Measurements from ENCODE around the gene HOXC5. TPM values are rescaled to one million over a fixed set of nuclear protein-coding genes. Genes with fewer than 3 reads are reported as not detected.
"Not testable (repeated sequence)": the region's sequence is repeated elsewhere in the genome, so short reads cannot be mapped to it uniquely, and the experiment has no call there.

HOXC5 gene
- total RNA-seq, 8 experiments from 2014 or later, result 4.4 to 49.2 (median 10.4) TPM

- WGBS, 10 experiments, result 20 to 100% (median 100%) methylated on average over 1 of the region's 2 CpGs; no CpG with 5 or more reads in 6 of the 10 experiments
- Histone ChIP-seq H3K4me3 (peak overlapping the region in 1 of 5 donors; percentile 49), H3K4me1 (replicated peaks in 1 of 2) (peaks cover 67 to 91% of the 10 kb centered on the region in 2 donors), H3K27ac (peak overlapping the region in 1 of 2 donors; percentile 46)
- ATAC-seq (replicated peaks in 6 of 8), result no peak
- in situ Hi-C loops (cut with MboI; ENCODE audit: low pct_unique_long_range_greater_than_20kb in 2 of 9, low sequenced_read_pairs in 9 of 9, unreplicated experiment in 9 of 9), result loop anchor here in 4 of 9 experiments (10.0 to 25.0 kb wide), 4 partner anchors 94 to 321 kb away; partner anchors contain the start of genes GPR84 (in 1 of the 4) and SMUG1 (in 1 of the 4)
Measured at GRCh38 chr12:54041097-54041690, 8.3 kb downstream of the HOXC5 start.

DNA sequence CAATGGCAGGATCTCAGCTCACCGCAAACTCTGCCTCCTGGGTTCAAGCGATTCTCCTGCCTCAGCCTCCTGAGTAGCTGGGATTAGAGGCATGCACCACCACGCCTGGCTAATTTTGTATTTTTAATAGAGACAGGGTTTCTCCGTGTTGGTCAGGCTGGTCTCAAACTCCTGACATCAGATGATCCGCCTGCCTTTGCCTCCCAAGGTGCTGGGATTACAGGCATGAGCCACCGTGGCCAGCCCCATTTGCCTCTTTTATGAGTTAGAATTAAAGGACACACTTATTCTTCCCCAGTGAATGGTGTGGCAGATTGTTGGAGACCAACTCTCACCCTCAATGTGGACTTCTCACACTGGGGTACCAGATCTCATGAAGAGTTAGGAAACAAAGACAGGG is 9.2 kb downstream of the HOXC5 start:
- 13 to 100% (median 70%) methylated on average over 1 to 4 of the region's 6 CpGs; no CpG with 5 or more reads in 2 of the 10 experiments for WGBS, 10 experiments
- H3K27ac ChIP-seq, result peak overlapping the region in 1 of 2 donors; percentile 46
- peak overlapping the region in 1 of 5 donors; percentile 49 for H3K4me3 ChIP-seq
- ATAC-seq (replicated peaks in 6 of 8), result not testable (repeated sequence)
- peaks cover 58 to 84% of the 10 kb centered on the region in 2 donors for H3K4me1 ChIP-seq (replicated peaks in 1 of 2)
- in situ Hi-C loops (cut with MboI; ENCODE audit: low pct_unique_long_range_greater_than_20kb in 2 of 9, low sequenced_read_pairs in 9 of 9, unreplicated experiment in 9 of 9), result loop anchor here in 4 of 9 experiments (10.0 to 25.0 kb wide), 4 partner anchors 93 to 320 kb away; partner anchors contain the start of genes GPR84 (in 1 of the 4) and SMUG1 (in 1 of the 4)

DNA sequence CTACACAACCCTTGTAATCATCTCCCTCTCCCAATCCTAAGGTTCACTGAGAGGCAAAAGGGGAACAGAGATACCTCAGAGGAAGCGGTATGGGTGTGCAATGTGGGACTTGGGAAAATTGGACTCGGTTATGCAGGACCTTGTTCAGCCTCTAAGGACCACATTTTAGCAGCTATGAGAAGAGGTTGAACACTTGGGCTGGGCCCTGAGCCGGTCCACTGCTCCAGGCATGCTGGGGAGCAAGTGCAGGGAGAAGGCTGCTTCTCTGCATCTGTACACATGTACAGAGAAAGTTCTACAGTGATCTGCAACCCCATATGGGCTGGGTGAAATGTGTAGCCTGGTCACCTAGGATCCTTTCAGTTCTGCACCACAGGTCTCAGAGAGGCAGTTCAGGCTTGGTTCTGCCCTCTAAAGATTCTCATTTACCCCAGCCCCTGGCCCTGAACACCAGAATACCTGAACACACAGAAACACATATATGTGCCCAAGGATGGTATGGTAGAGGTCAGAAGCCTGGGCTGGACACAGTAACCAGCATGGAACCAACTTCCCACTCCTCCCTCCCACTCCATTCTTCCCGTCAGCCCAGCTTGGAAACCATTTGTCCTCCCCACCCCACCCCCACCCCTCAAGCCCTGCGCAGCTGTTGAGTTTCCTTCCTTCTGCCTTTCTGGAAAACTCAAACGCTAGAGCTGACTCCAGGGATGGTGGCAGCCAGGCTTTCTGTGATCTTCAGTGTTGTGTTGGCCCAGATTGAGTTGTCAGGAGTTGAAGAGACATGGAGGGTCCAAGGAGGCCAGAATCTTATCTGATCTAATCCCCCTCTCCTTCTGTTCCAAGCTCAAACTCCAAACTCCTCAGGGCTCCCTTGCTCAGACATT is 10.4 kb downstream of the HOXC5 start:
- Histone ChIP-seq H3K4me3 (peak overlapping the region in 4 of 5 donors; percentile 16 to 49 (median 38)), H3K4me1 (replicated peaks in 1 of 2) (peaks cover 56 to 73% of the 10 kb centered on the region in 2 donors), H3K27ac (peak overlapping the region; percentile 50 to 97)
- WGBS, 10 experiments, result 40 to 100% (median 62%) methylated on average over 1 to 2 of the region's 6 CpGs; no CpG with 5 or more reads in 2 of the 10 experiments
- in situ Hi-C loops (cut with MboI; ENCODE audit: low pct_unique_long_range_greater_than_20kb in 2 of 9, low sequenced_read_pairs in 9 of 9, unreplicated experiment in 9 of 9), result loop anchor here in 4 of 9 experiments (10.0 to 25.0 kb wide), 4 partner anchors 92 to 319 kb away; partner anchors contain the start of genes GPR84 (in 1 of the 4) and SMUG1 (in 1 of the 4)
- peak in 4 of 8 experiments; percentile 1 to 21 (median 8) for ATAC-seq (replicated peaks in 6 of 8)

GRCh38 chr12:54044425-54045103 is 11.7 kb downstream of the HOXC5 start:
- peak in 3 of 8 experiments; percentile 35 to 60 (median 43) for ATAC-seq (replicated peaks in 6 of 8)

GRCh38 chr12:54045401-54045800 is 12.6 kb downstream of the HOXC5 start:
- Histone ChIP-seq H3K27ac (peak overlapping the region; percentile 94 to 97), H3K4me1 (replicated peaks in 1 of 2) (peaks cover 66 to 73% of the 10 kb centered on the region in 2 donors)
- no peak for ATAC-seq (replicated peaks in 6 of 8)

More at GRCh38 chr12:54044425-54045103, 11.7 kb downstream of the HOXC5 start:
- Histone ChIP-seq H3K4me3 (peak overlapping the region; percentile 16 to 49 (median 40)), H3K27ac (peak overlapping the region; percentile 50 to 97), H3K4me1 (replicated peaks in 1 of 2) (peaks cover 68 to 70% of the 10 kb centered on the region in 2 donors)
- WGBS, 10 experiments, result 28 to 86% (median 49%) methylated on average over 1 to 5 of the region's 5 CpGs; no CpG with 5 or more reads in 3 of the 10 experiments
- in situ Hi-C loops (cut with MboI; ENCODE audit: low pct_unique_long_range_greater_than_20kb in 2 of 9, low sequenced_read_pairs in 9 of 9, unreplicated experiment in 9 of 9), result loop anchor here in 4 of 9 experiments (10.0 to 25.0 kb wide), 4 partner anchors 90 to 318 kb away; partner anchors contain the start of genes GPR84 (in 1 of the 4) and SMUG1 (in 1 of the 4)

DNA sequence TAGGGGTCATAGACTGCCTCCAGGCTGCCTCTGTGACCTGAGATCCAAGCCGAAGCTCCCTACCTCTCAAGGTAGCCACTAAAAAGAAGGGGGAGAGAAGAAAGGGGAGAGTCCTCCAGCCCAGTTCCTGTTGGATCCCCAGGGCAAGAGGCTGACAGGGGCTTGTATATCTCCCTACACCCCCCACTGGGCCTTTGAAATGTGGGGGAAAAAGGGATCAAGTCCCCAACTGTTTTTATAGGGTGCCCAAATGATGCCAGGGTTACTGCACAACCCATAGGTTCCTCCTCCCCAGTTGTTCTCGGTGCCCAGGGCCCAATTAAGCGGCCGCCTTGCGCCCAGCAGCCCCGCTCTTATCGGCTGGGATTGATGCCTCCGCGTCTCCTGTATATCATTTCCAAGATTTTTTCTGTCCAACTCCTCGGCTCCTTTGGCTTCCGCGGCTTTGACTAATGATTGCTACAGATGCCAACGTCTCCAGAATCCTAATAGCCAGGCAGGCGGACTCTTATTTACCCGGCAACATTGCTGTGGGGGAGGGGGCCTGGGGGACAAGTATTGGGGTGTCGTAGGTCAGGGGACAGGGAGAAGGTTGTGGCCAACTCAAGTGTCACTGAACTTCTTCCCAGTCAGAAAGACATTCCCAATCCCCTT is 13.1 kb downstream of the HOXC5 start:
- WGBS, 10 experiments, result 0 to 73% (median 15%) methylated on average over 1 to 8 of the region's 16 CpGs; no CpG with 5 or more reads in 6 of the 10 experiments
- H3K27ac ChIP-seq, result peak overlapping the region; percentile 94 to 97
- peak in 2 of 8 experiments; percentile 9 to 12 for ATAC-seq (replicated peaks in 6 of 8)
- peaks cover 68 to 73% of the 10 kb centered on the region in 2 donors for H3K4me1 ChIP-seq (replicated peaks in 1 of 2)
- H3K4me3 ChIP-seq, result peak overlapping the region; percentile 35 to 49 (median 40)
- in situ Hi-C loops (cut with MboI; ENCODE audit: low pct_unique_long_range_greater_than_20kb in 2 of 9, low sequenced_read_pairs in 9 of 9, unreplicated experiment in 9 of 9), result loop anchor here in 4 of 9 experiments (10.0 to 25.0 kb wide), 4 partner anchors 89 to 316 kb away; partner anchors contain the start of genes GPR84 (in 1 of the 4) and SMUG1 (in 1 of the 4)

More at GRCh38 chr12:54045401-54045800, 12.6 kb downstream of the HOXC5 start:
- peak overlapping the region; percentile 35 to 49 (median 40) for H3K4me3 ChIP-seq
- in situ Hi-C loops (cut with MboI; ENCODE audit: low pct_unique_long_range_greater_than_20kb in 2 of 9, low sequenced_read_pairs in 9 of 9, unreplicated experiment in 9 of 9), result loop anchor here in 4 of 9 experiments (10.0 to 25.0 kb wide), 4 partner anchors 89 to 317 kb away; partner anchors contain the start of genes GPR84 (in 1 of the 4) and SMUG1 (in 1 of the 4)

GRCh38 chr12:54046809-54047159 is 13.9 kb downstream of the HOXC5 start:
- peak overlapping the region; percentile 35 to 49 (median 40) for H3K4me3 ChIP-seq
- ATAC-seq (replicated peaks in 6 of 8), result peak in 5 of 8 experiments; percentile 12 to 38 (median 19)
- peaks cover 68 to 73% of the 10 kb centered on the region in 2 donors for H3K4me1 ChIP-seq (replicated peaks in 1 of 2)
- H3K27ac ChIP-seq, result peak overlapping the region; percentile 94 to 97
- in situ Hi-C loops (cut with MboI; ENCODE audit: low pct_unique_long_range_greater_than_20kb in 2 of 9, low sequenced_read_pairs in 9 of 9, unreplicated experiment in 9 of 9), result loop anchor here in 4 of 9 experiments (10.0 to 25.0 kb wide), 4 partner anchors 88 to 316 kb away; partner anchors contain the start of genes GPR84 (in 1 of the 4) and SMUG1 (in 1 of the 4)
- 0 to 96% (median 48%) methylated on average over 4 to 14 of the region's 27 CpGs; no CpG with 5 or more reads in 6 of the 10 experiments for WGBS, 10 experiments

DNA sequence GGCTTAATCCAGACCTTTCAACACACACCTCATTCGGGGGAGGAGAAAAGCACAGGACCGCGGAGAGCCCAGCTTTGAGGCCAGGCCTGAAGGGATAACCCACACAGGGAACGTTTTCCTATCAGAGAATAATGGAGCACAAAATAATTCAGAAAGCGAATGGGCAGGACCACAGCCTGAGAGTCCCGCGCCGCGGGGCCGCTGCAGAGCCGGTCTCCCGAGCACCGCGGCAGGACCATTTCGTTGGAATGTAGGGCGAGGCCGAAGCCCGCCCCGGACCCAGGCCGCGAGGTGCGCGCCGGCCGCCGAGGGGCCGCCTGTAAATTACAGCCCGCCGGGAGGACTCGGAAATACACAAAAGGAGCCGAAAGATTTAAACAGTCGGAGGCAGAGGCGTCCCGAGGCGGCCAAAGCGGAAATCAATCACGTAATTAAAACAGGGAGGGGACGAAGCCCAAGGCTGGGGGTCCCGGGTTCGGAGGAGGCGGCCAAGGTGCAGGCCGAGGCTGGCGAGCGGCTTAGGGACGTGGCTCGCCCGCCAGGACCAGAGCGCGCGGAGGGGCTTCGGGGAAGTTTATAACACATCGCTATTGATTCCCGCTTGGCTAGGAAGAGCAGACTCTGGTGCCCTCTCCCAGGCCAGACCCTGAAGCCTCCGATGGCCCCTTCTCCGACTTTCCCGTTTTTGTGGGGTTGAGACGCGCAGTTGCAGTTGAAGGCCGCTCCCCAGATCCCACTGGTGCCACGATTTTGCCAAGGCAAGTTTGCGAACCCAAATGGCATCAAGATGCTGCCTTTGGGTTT is 14.5 kb downstream of the HOXC5 start:
- H3K4me3 ChIP-seq, result peak overlapping the region; percentile 35 to 49 (median 40)
- WGBS, 10 experiments, result 0 to 100% (median 0%) methylated on average over 1 to 14 of the region's 61 CpGs; no CpG with 5 or more reads in 4 of the 10 experiments
- in situ Hi-C loops (cut with MboI; ENCODE audit: low pct_unique_long_range_greater_than_20kb in 2 of 9, low sequenced_read_pairs in 9 of 9, unreplicated experiment in 9 of 9), result loop anchor here in 4 of 9 experiments (10.0 to 25.0 kb wide), 4 partner anchors 87 to 315 kb away; partner anchors contain the start of genes GPR84 (in 1 of the 4) and SMUG1 (in 1 of the 4)
- ATAC-seq (replicated peaks in 6 of 8), result peak in 4 of 8 experiments; percentile 7 to 24 (median 12)
- H3K4me1 ChIP-seq (replicated peaks in 1 of 2), result peaks cover 67 to 70% of the 10 kb centered on the region in 2 donors
- peak overlapping the region; percentile 94 to 97 for H3K27ac ChIP-seq

DNA sequence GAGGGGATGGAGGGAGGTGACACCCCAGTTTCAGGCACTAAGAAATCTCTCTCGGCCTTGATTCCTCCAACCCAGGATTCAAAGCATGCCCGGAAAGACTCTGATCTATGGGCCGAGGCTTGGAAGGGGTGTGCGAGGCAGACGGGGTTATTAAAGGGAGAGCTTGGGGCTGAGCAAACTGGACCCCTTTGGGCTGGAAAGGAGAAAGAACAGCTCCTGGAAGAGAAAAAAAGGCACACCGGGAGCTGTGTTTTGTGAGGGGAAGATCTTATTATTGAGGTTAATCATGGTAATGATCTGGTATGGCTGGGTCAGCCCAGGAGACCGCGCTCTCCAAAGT is 15.1 kb downstream of the HOXC5 start:
- no peak for ATAC-seq (replicated peaks in 6 of 8)
- peak overlapping the region; percentile 35 to 49 (median 40) for H3K4me3 ChIP-seq
- peak overlapping the region; percentile 94 to 97 for H3K27ac ChIP-seq
- in situ Hi-C loops (cut with MboI; ENCODE audit: low pct_unique_long_range_greater_than_20kb in 2 of 9, low sequenced_read_pairs in 9 of 9, unreplicated experiment in 9 of 9), result loop anchor here in 4 of 9 experiments (10.0 to 25.0 kb wide), 4 partner anchors 87 to 314 kb away; partner anchors contain the start of genes GPR84 (in 1 of the 4) and SMUG1 (in 1 of the 4)
- peaks cover 68 to 70% of the 10 kb centered on the region in 2 donors for H3K4me1 ChIP-seq (replicated peaks in 1 of 2)
- WGBS, 10 experiments, result 0 to 100% (median 4%) methylated on average over 1 to 7 of the region's 8 CpGs; no CpG with 5 or more reads in 2 of the 10 experiments

GRCh38 chr12:54048406-54049093 is 15.7 kb downstream of the HOXC5 start:
- peak overlapping the region; percentile 94 to 97 for H3K27ac ChIP-seq
- in situ Hi-C loops (cut with MboI; ENCODE audit: low pct_unique_long_range_greater_than_20kb in 2 of 9, low sequenced_read_pairs in 9 of 9, unreplicated experiment in 9 of 9), result loop anchor here in 4 of 9 experiments (10.0 to 25.0 kb wide), 4 partner anchors 86 to 314 kb away; partner anchors contain the start of genes GPR84 (in 1 of the 4) and SMUG1 (in 1 of the 4)

More at GRCh38 chr12:54048406-54049093, 15.7 kb downstream of the HOXC5 start:
- 0 to 100% (median 8%) methylated on average over 1 to 3 of the region's 3 CpGs for WGBS, 10 experiments
- H3K4me1 ChIP-seq (replicated peaks in 1 of 2), result peaks cover 68 to 70% of the 10 kb centered on the region in 2 donors
- ATAC-seq (replicated peaks in 6 of 8), result no peak
- H3K4me3 ChIP-seq, result peak overlapping the region; percentile 35 to 49 (median 40)

All from motor neuron (in vitro differentiated cells).